NCI-H345 treated with DMSO at 0.1 percent for 48 hours (cell line): Measurements from ENCODE around the gene CALN1.

Experiments used
- DNase-seq: peaks from one replicate; lab custom pipeline; 2025; ENCODE audit not compliant: unreplicated experiment; lab: John Stamatoyannopoulos, UW

CALN1 gene

DNA sequence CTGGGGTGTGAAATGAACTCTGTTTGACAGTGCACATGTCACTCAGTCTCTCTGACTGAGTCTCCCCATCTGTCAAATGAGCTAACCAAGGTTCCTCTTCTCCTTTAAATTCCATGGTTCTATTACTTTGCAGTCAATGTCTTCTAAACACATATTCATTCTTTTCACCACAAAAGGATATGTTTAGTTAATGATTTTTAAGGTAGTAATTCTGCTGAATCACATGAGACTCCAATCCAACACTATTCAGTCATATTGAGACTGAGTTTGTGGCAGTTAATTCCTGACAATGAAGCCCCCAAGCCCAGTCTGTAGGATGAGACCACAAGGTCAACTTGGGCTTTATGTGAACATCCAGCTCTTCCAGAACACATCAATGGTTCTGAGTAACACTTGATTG lies 85.3 kb downstream of the CALN1 start:
- DNase-seq, result no peak

DNA sequence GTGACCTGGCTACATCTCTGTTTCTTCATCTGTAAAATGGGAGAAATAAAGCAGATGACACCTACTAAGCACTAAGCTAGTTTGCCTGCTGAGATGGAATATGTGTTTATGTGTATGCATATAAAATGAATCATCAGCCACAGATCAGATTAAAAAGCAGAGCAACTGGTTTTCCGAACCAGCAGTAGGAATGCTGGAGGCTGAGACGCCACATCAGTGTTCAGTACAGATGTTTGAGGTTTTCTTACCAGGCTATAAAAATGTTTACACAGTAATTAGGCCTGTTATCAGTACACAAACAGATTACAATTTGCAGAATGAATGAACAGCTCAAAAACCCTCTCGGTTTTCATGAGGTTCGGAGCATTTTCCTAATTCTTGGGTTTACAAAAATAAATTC lies 85.8 kb downstream of the CALN1 start:
- DNase-seq, result no peak

DNA sequence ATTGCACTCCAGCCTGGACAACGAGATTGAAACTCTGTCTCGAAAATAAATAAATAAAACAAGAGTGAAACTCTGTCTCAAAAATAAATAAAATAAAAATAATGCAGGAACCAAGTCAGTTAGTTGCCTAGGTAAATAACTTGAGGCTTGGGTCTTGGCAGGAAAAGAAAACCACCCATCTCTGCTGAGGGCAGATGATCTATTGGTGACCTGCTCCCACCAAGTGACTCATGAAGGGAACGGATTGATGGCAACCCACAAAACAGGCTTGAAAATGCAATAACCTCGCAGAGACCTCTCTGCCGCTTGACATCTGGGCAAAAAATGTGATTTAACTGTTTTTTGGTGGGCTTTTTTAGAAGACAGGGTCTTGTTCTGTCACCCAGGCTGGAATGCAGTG lies 86.6 kb downstream of the CALN1 start:
- no peak for DNase-seq

DNA sequence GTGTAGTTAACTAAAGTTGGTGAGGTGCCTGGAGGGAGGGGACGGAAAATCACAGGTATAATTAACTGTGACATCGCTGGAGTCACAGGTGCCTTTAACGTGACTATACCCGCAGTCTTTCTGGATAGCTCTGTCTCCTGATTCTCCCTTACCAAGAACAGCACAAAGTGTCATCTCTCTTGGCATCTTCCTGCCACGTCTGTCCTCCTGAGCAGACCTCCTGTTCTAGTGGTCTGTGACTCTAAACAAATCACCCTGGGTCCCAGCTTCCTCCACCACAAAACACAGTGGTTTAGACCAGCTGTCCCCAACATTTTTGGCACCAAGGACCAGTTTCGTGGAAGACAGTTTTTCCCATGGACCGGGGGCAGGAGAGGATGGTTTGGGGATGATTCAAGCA lies 90.5 kb downstream of the CALN1 start:
- DNase-seq, result no peak

DNA sequence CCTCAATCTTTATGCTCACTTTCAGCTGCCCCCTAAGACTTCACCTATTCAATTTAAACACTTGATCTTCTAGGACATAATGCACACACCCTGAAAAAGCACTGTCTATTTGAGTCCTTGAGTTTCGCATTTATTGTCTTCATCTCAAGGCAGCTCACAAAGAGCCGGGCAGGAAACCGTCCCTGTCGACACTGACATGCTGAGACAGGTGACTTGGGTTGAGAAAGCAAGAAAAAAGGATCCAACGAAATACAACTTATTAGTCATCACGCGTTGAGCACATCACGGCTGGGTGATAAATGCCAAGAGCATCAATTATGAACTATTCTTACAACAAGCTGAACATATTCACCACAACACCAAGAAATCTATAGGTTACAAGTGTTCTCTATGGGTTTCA lies 91.1 kb downstream of the CALN1 start:
- no peak for DNase-seq

DNA sequence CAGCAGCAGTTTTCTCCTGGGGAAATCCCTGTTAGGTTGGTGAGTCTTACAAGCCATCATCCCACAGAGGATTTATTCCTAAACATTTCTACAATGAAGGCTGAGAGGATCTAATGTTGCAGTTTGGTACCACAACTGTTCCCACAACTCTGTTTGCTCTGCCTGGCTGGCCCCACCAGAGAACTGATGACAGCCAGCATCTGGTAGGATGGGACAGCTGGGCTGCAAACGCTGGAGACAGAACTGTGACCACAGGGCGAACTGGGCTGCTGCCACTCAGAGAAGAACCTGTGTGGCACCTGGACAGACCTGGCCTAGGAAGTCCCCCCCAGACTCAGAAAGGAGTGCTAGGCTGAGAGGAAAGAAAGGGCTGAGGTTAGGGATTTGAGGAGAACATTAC lies 94.8 kb downstream of the CALN1 start:
- DNase-seq, result no peak

DNA sequence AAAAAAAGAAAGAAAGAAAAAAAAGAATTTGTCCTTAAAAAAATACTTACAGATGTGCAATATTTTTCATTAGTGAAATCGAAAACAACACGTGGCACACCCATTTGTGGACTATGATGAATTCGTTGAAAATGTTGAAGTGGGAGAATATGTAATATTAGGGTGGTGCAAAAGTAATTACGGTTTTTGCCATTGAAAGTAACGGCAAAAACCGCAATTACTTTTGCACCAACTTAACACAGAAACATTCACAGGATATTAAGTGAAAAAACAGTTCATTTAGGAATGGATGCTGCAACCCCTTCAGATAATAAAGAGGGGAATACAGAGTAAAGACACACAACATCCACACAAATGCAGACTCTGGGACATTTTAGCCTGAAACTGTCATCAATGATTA lies 96.0 kb downstream of the CALN1 start:
- no peak for DNase-seq

DNA sequence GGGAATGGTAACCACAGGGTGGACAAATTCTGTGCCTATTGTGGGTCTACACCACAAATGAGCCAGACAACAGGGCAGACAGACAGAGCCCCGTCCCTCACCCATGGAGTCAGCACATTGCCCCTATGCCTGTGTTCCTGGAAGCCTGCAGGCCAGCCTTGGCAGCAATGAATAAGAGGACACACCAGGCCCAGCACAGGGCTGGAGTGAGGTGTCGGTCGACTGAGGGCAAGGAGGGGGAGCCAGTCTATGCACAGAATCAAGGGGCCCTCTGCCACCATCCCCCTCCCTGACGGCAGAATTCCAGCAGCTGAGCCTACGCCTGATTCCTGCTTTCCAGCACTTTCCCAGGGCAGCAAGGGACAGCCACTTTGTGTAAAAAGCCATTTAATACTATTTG lies 98.2 kb downstream of the CALN1 start:
- no peak for DNase-seq

DNA sequence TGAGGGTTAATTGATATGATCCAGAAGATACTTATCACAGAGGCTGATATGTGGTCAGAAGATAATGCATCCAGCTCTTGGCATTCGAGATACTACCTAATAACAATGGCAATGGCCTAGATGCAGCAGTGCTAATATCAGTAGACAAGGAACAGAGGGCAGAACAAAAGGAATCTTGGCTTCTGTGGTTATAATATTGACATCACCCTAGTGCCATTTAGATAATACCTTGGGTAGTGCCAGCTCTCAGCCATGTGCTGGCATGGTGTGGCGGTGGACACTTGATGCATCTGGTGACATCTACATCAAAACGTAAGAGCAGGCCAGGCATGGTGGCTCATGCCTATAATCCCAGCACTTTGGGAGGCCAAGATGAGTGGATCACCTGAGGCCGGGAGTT lies 101.8 kb downstream of the CALN1 start:
- DNase-seq, result no peak

DNA sequence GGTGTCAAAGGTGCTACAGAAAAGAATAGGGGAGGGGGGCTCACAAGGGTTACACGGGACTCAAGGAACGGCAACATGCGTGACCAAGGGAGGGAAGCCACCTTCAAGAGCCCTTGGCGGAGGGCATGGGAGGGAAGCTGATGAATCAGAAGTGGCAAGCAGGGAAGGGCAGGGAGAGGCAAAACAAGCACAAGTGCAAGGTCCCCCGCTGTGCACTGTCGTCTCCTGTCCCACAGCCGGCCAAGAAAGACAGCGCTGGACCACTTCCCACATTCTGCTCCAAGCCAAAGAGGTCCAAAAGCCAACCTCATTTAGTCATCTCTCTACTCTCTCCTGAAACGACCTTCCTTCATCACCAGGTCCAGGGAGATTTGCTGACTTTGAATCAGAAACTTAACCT lies 102.7 kb downstream of the CALN1 start:
- DNase-seq, result no peak

DNA sequence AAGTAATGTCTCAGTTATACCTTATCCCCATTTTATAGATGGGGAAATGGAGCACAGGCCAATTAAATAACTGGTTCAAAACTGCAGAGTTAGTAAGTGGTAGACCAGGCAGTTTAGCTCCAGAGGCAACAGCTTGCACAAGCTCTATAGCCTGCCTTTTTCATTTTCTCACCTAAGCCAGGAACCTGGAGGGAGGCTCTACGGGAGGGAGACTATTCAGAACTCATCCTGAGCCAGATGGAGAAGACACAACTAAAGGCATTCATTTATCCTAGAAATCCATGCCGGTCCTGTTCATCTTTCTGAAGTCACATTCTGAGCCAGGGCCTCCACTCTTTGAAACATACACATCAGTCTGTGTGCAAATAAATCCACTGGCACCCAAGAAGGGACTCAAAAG lies 103.2 kb downstream of the CALN1 start:
- no peak for DNase-seq

DNA sequence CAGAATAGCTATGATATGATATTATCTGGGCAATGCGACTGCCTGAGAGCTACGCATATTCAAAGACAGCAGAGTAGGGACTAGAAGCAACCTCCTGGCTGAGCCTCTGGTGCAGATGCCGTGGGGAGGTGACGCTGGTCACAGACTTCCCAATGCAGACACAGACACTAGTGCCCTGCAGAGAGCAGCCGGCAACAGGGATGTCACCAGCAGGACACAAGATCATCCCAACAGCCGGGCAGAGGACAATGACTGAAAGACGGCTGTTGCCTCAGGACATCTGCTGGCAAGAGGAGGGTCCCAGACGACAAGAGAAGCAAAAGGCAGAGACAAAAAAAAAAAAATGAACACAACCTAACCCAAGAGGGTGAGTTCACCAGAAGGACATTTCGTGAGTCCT lies 104.6 kb downstream of the CALN1 start:
- DNase-seq, result no peak

DNA sequence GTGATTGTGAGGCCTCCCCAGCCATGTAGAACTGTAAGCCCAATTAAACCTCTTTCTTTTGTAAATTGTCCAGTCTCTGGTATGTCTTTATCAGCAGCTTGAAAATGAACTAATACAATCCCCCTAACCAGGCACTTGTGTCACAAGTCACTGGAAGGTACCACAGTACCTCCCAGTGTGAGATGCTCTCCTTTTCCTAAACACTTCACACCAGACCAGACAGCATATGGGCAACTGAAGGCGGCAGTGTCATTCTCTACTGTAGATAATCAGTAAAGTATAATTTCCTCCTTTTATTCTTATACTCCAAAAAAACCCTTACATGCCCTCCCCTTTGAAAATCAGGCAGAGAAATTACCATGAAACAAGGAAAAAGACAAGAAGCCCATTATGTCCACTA lies 113.2 kb downstream of the CALN1 start:
- no peak for DNase-seq

DNA sequence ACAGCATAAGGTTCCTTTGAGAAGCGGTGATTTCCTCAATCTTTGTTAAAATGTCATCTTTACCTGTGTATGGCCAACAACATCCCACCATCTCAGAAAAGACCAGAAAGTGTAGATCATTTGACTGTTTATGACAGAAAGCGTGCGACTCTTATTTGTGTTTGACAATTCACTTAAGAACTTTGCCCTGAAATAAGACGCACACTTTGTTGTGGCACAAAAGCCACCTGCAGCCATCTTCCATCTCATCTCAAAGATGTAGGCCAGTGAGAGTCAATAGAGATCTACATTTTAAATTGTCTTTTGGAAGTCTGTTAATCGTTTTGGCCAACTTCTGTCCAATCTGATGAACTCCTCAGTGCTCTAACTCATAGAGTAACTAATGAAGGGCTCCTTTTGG lies 114.0 kb downstream of the CALN1 start:
- no peak for DNase-seq

DNA sequence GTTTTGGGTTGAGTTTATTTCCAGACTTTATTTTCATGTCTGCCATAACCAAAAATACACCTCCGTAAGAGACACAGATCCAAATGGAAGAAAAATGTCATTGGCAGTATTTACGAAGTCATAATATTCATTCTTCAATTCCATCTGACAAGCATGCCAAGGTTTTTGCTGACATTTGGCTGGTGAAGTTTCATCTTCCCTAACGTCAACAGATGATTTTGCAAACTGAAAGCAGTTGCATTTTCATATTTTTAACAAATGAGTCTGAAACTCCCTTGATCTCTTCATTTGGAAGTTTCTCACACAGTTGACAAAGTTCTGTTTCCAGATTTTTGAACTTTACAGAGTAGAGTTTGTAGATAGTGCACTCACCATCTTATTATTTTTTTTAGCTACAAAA lies 114.5 kb downstream of the CALN1 start:
- no peak for DNase-seq

DNA sequence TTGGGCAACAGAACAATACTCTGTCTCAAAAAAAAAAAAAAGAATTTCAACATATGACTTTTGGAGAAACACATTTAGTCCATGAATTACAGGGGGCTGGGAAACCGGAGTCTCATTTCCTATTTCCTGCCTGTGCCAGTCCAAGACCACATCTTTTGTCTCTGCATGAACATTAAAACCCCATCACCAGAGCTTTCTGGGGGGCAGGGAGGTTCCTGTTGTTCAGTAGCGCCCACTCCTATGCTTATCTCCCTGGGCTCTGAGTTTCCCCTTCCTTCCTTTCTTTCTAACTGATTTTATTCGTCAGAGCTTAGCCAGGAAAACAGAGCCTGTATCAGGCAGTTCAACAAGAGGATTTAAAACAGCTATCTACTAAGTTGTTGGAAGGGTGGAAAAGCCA lies 119.3 kb downstream of the CALN1 start:
- DNase-seq, result no peak

DNA sequence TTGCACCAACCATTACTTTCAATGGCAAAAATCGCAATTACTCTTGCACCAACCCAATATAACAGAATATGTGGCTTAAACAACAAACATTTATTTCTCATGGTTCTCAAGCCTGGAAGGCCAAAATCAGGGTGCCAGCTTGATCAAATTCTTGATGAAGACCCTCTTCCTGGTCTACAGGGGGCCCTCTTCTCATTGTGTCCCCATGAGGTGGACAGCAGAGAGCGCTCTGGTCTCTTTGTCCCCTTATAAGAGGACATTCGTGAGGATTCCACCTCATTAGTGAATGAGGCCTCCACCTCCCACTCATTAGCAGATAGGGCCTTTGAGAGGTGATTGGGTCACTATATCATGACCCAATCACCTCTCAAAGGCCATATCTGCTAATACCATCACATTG lies 120.0 kb downstream of the CALN1 start:
- no peak for DNase-seq

DNA sequence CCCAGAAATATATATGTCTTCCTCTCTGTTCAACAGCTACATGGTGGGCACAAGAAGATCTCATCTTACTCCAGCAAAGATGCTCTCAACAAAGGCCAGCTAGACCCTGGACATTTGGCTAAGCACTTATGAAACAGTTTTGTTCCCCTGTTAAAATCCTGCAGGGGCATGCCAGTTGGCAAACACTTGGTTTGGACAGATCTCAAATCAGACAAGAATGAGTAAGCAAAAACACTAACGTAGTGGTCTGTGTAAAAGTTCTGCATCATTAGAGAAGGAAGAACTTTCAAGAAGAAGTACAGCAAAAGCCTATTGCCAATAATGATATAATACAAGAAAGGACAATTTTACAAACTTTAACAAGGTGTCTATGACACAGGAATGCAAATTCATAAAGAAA lies 125.6 kb downstream of the CALN1 start:
- no peak for DNase-seq

DNA sequence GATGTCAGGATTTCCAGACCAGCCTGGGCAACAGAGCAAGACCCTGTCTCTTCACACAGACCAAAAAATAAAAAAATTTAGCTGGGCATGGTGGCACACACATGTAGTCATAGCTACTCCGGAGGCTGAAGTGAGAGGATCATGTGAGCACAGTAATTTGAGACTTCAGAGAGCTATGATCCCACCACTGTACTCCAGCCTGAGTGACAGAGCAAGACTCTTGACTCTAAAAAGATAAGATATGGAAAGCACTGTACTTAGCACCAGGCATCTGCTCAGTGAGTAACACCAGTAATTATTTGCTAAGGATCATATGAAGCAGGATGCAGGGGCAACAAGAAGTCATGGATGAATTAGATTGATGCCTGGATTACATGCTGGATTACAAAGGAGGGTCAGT lies 128.8 kb downstream of the CALN1 start:
- DNase-seq, result no peak

DNA sequence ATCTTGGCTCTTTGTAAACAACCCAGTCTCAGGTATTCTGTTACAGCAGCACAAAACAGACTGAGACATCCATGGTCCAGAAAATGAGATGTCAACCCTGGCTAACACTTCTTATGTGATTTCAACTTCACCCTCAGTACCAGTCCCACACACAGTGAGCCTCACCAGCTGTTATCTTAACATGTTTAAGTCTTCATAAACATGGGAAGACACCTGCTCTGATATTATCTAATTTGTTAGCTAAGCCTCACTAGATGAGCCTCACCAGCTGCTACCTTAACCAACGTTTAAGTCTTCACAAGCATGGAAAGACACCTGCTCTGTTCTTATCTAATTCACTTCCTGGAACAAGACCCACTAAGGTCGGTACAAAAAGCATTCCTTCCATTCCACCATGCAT lies 130.8 kb downstream of the CALN1 start:
- DNase-seq, result no peak

DNA sequence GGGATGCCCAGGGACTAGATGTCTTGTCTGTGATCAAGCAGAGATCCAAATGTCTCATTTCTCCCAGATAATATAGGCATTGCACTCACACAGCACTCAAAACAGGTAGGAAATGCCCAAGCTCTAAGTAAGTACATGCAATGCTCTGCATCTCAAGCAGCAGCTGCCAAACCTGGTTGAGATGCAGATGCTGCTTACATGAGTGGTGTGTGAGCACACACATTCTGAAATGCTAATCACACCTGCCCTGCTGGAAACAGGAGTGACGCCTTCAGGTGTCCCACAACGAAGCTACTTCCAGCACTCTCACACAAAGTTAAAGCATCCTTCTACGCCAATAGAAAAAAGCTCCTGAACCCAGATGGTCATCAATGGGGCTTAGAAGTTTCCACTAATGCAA lies 132.9 kb downstream of the CALN1 start:
- no peak for DNase-seq

DNA sequence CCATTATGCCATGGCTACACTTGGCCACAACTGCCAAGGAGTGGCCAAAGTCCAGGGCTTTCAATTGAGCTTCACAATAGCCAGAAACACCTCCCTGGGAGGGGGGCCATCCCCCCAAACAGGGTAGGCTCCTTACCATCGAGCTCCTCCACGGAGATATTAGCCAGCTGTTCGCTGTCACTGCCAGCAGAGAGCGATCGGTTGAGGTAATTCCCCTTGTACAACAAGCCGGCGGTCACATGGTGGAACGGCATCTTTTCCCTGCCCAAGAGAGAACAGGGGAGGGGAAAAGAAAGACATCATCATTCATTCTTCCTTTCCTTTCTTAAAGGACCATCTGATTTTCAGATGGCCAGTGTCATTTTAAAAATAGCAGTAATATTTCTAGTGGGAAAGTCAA lies 133.6 kb downstream of the CALN1 start:
- DNase-seq, result no peak

DNA sequence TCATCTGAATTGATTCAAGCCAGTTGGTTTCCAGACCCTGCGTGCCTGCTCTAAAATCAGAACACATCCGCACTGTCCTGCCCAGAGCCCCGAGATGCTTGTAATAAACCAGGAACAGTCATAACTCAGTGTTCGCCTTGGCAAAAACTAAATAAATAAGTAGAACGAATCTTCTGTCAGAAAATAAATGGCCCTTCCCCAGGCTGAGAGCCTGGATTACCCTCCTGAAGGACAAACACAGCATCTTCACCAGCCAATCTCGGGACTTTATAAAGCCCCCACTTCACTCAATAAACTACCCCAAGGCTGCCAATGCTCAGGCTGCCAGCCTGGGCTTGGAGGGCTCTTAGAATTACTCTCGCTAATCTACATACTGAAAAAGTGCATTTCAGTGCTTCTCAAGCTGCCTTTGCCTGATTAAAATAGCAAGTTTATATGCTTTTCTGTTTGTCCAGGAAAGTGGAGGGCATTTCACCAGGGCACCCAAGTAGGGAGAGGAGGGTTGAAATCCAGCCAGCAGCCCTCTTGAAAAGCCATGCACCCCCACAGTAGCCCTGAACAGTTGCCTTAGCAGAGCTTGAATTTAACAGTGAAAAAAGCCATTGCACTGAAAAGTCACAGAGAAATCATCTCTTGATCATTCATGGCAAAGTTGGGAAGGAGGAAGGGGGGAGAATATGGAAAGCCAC lies 136.6 kb downstream of the CALN1 start:
- no peak for DNase-seq

DNA sequence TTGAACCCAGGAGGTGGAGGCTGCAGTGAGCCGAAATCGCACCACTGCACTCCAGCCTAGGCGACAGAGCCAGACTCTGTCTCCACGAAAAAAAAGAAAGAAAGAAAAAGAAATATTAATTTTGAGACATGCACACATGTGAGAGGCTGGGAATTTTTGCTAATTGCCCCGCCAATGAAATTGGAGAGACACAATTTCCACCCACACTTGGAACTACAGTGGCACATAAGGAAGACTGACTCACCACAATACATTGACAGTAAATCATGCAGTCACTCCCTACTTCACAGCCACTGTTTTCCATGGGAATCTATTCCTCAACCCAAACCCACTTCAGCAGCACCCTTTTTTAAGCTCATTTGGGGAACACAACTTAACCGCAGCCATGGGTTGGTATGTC lies 139.7 kb downstream of the CALN1 start:
- DNase-seq, result no peak
